Stimulated activated CD8-positive, alpha-beta memory T cell treated with anti-CD3 and anti-CD28 coated beads, Interleukin-4, amount 100 ng/mL, for 1 hour (primary cell): Measurements from ENCODE around the gene PPP2R5C.
A peak's percentile ranks its signal among the peaks of the same experiment; 100 is the strongest.

Source experiments
- DNase-seq, 2 donors: peaks; one replicate each; pipeline ENCODE4 v3.0.0-alpha.2; 2020; ENCODE audit warnings: low read depth in 2 of 2, low spot score in 1 of 2

Gene PPP2R5C

DNA sequence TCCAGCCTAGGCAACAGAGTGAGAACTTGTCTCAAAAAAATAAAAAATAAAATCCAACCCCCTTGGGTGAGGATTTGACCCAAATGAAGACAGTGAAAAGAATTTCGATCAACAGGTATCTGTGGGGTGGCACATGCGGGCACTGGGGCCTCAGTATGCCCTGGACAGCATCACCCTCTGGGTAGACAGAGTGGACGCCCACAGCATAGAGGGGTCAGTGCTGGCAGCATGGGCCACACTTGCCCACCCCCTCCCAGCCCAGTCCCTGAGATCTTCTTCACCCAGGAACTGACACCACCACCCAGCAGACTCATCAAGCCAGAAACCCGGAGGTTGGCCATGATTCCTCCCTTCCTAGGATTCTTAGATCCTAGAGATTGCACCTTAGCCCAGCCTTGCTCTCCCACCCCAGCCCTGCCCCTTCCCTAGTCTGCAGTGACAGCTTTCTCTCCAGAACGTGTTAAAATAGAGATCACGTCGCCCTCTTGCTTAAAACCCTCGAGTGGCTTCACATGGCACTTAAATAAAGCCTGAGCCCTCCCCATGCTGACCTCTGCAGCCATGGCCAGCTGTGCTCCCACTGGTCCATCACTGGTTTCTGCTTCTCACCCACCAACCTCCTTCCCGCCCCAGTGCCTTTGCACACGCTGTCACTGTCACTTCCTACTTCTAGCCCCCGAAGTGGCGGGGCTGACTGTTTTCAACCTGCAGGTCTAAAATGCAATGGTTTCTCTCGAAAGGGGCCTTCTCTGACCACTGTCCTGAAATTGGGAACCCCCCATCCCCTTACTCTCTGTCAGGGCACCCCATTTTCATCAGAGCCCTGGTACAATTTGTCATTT, 176.6 kb downstream of the PPP2R5C start:
- DNase-seq: no peak

DNA sequence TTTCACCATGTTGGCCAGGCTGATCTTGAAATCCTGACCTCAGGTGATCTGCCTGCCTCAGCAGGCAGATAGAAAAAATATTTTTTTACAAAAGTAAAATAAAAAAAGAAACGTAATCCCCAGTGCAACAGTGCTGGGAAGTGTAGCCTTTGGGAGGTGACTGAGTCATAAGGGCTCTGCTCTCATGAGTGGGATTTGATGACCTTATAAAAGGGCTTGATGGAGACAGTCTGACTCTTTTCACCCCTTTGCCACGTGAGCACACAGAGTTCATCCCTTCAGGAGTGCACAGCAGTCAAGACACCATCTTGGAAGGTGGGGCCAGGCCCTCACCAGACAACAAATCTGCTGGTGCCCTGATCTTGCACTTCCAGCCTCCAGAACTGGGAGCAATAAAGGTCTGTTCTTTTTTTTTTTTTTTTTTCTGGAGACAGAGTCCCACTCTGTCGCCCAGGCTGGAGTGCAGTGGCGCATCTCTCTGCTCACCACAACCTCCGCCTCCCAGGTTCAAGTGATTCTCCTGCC, 178.2 kb downstream of the PPP2R5C start:
- DNase-seq: no peak

- DNase-seq: no peak
Observed at GRCh38 chr14:101944451-101944850, 182.9 kb downstream of the PPP2R5C start.

DNA sequence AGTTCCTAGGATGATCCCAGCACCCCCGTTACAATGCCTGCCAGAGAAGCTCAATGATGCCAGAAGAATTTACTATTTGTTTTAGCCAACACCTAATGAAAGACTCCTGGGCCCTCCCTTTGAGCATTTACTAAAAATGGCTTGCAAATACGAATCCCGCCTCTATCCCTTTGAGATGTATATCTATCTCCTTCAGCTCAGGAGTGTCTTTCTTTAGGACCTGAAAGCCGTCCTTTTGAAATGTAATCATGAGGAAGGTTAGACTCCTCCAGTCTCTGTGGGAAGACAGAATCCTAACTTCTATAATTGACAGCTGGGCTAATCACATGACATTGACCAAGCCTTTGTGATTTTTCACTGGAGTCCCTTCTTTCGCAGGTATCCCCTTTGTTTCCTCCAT, 183.7 kb downstream of the PPP2R5C start:
- no peak for DNase-seq

DNA sequence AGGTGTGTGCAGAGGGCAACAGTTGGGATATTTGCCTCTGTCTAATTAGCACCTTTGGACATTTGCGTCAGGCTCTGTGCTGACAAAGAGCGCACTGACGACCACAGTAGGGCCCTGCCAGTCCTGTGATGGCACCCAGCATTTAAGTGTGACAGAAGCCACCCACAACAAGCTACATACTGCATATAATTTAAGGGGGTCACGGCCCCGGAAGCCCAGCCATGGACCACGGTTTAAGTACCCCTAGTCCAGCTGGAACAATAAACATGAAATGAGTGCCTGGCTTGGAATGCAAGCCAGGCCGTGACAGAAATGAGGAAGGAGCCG, 186.0 kb downstream of the PPP2R5C start:
- no peak for DNase-seq

- DNase-seq: peak; percentile 97 to 98
Observed at GRCh38 chr14:101947904-101948665, 186.6 kb downstream of the PPP2R5C start.

DNA sequence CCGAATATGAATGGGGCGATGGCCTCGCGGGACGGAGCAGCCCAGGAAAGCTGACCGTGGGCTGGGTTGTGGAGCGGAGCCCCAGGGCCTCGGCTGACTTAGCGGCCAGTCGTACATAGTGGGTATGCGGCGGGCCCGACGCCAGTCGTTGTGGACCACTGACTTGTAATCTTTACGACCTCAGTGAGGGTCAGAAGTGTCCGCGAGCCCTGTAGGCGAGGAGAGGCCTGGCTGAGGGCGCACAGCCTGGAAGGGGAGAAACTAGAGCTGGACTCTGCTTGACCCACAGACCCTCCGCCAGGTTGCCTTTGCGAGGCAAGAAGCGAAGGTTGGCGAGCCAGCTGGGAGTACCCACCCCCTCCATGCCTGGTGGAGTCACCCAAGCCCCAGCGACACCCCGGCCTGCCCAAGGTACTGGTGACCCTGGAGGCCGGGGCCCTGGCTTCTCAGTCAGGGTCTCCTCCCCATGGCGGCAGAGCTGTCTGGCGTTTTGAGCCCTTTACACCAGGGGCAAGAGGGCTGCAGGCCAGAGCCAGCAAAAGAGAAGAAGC, 187.2 kb downstream of the PPP2R5C start:
- no peak for DNase-seq

GRCh38 chr14:101950100-101950499, 188.6 kb downstream of the PPP2R5C start:
- no peak for DNase-seq

- no peak for DNase-seq
Observed at GRCh38 chr14:101950516-101951215, 189.2 kb downstream of the PPP2R5C start.

- DNase-seq: no peak
Observed at GRCh38 chr14:101953151-101953550, 191.6 kb downstream of the PPP2R5C start.

DNA sequence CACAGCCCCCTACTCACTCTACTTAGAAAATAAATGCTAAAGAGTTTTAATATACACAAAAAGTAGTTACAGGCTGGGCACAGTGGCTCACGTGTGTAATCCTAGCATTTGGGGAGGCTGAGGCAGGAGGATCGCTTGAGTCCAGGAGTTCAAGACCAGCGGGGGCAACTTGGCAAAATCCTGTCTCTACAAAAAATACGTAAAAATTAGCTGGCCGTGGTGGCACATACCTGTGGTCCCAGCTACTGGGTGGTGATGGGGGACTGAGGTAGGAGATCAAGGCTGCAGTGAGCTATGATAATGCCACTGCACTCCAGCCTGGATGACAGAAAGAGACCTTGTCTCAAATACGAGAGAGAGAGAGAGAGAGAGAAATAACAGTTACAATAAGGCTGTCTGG, 193.0 kb downstream of the PPP2R5C start:
- DNase-seq: no peak

- no peak for DNase-seq
Observed at GRCh38 chr14:101955695-101956161, 194.2 kb downstream of the PPP2R5C start.

GRCh38 chr14:101956179-101956885, 194.8 kb downstream of the PPP2R5C start:
- DNase-seq: no peak

DNA sequence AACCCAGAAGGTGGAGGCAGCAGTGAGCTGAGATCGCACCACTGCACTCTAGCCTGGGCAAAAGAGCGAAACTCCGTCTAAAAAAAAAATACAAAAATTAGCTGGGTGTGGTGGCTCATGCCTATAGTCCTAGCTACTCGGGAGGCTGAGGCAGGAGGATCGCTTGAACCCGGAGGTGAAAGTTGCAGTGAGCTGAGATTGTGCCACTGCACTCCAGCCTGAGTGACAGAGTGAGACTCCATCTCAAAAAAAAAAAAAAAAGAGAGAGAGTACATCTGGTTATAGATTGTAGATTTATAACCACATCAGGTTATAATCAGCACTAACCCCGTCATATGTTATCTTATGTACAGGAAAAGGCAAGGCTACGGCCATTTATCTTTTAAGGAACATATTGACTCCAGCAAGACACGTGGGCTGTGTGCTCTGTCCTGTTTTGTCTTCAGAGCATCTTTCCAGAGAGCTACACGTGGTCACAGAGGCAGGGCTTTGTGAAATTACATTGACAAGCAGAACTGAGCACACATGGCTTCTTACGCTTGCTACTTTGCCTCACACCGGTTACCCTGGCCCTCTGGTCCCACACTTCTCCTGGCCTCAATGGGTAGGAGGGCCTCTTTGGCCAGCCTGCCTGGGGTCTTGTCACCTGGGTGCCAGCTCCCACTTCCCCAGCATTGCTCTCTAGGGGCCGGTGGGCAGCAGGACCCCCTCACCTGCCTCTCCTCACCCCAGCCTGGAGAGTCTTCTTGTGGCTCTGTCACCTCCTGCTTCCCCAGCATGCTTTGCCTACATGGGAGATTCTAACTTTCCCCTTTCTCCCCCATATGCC, 196.1 kb downstream of the PPP2R5C start:
- no peak for DNase-seq

- no peak for DNase-seq
Observed at GRCh38 chr14:101958418-101959180, 197.1 kb downstream of the PPP2R5C start.

- DNase-seq: no peak
Observed at GRCh38 chr14:101959277-101959676, 197.8 kb downstream of the PPP2R5C start.

GRCh38 chr14:101960225-101960624, 198.7 kb downstream of the PPP2R5C start:
- DNase-seq: no peak

- peak; percentile 38 to 59 for DNase-seq
Observed at GRCh38 chr14:101961011-101961721, 199.7 kb downstream of the PPP2R5C start.
